Anterior cingulate cortex (tissue), 58 donors: ENCODE results near the gene DLX4.

Source experiments
- DNase-seq, 58 donors: peaks; one replicate each; lab custom pipeline; 2025; lab: John Stamatoyannopoulos, UW

Gene DLX4

GRCh38 chr17:49969134-49969759 is at the start of gene DLX4:
Gene DLX4 (plus strand): TSS chr17:49969190. CDS start chr17:49969469, 279 bp downstream.
- DNase-seq, result no peak

- no peak for DNase-seq
Measured at GRCh38 chr17:49920030-49920769, 48.8 kb upstream of the DLX4 start.

- DNase-seq, result no peak
Measured at GRCh38 chr17:49922095-49922494, 46.9 kb upstream of the DLX4 start.

GRCh38 chr17:49924116-49924515 is 44.9 kb upstream of the DLX4 start:
- DNase-seq, result no peak

- DNase-seq, result no peak
Measured at GRCh38 chr17:49924589-49924988, 44.4 kb upstream of the DLX4 start.

GRCh38 chr17:49925921-49926320 is 43.1 kb upstream of the DLX4 start:
- DNase-seq, result no peak

DNA sequence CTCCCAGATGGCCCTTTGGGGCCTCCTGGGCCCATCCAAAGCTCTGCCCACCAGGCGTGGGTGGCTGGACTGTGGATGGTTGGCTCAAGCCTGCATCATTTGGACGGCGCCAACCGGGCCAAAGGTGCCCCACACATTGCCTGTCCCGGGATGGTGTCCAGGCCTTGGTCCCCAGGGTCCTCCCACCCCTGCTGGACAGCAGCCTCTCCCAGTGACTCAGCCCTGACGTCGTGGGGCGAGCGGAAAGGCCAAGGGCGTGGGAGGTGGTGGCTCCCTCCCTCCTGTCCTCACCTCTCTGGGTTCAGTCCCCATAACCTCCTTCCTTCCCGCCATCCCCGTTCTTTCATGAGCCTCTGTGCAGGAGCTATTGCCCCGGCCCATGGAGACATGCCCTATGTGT is 42.1 kb upstream of the DLX4 start:
- no peak for DNase-seq

DNA sequence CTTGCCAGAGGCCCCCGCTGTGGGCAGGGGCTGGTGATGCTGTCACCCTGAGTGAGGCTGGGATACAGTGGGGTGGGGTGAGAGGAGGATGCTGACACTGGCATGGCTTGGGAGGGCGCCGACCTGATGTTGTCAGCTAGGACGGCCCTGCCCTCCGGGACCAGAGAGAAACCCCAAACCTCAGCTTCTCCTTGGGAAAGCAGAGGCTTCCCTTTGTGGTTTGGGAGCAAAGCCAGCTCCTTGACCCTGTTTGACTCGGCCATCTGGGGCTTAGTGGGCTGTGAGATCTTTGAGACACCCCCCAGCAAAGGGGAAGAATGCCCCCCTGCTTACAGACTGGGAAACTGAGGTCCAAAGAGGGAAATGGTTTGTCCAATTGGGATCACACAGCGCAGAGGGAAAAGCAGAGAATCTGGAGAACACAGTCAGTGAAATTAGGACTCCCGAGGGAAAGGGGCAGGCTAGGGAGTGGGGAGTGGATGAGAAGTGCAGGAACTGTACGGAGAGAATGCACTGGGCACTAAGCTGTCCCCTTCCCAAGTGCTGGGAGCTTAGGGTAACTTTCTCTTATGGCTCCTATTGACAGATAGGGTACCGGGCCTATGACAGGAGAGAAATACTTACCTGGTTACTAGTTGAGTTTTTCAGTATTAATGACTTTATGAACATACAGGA is 40.7 kb upstream of the DLX4 start:
- DNase-seq, result no peak

DNA sequence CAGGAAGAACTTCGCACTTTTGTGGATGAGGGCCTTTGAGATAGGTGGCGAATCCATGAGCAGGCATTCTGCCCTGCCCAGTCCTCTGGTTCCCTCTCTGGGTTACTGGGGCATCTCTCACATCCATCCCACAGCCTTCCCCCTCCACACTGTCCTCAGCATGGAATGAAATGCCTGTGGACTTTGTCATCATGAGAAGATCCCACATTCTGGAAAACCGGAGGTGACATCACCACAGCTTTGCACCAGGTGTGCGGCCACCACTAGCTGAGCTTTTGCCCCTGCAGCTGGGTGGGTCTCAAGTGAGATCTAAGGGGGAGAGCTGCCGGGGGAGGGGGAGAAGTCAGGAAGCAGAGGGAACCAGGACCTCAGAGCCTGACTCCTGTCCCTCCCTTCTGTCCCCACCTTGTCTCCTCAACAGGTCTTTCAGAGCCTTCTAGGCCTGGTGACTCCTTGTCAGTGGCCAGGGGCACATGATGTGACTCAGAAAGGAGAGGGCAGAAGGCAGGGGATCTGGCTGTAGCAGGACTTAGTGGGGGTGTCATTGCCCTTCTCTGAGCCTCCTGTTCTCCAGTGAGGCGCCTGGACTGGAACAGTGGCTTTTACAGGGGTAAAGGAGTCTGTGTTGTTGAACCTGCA is 40.0 kb upstream of the DLX4 start:
- DNase-seq, result no peak

GRCh38 chr17:49930880-49931279 is 38.1 kb upstream of the DLX4 start:
- no peak for DNase-seq

- DNase-seq, result no peak
Measured at GRCh38 chr17:49931416-49932137, 37.4 kb upstream of the DLX4 start.

- DNase-seq, result no peak
Measured at GRCh38 chr17:49932138-49932723, 36.8 kb upstream of the DLX4 start.

- DNase-seq, result no peak
Measured at GRCh38 chr17:49932901-49933300, 36.1 kb upstream of the DLX4 start.

GRCh38 chr17:49935526-49936210 is 33.3 kb upstream of the DLX4 start:
- no peak for DNase-seq

GRCh38 chr17:49936386-49936785 is 32.6 kb upstream of the DLX4 start:
- DNase-seq, result no peak

DNA sequence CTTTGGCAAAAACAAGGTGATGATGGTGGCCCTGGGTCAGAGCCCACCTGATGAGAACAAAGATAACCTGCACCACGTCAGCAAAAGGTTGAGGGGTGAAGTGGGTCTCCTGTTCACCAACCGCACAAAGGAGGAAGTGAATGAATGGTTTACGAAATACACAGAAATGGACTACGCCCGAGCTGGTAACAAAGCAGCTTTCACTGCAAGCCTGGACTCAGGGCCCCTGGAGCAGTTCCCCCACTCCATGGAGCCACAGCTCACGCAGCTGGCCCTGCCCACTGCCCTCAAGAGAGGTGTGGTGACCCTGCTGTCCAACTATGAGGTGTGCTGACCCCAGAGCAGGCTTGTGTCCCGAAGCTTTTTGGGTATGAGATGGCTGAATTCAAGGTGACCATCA is 29.7 kb upstream of the DLX4 start:
- DNase-seq, result no peak

DNA sequence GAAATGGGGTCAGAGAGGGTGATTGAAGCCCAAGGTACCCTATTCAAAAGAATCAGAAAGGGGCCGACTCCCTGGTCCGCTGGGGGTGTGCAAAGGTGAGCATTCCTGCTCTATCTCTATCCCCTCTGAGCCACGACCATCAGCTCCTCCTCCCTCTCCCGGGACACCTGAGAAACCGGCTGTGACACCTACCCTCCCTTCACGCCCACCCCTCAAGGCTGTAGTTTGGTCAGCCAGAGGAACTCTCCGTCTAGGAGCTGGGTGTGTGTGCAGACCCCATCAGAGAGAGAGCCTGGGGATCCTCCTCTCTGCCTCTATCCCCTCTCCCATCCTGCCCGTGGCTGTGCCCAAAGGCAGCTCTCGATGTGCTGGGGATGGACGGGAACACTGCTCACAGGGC is 27.6 kb upstream of the DLX4 start:
- no peak for DNase-seq

DNA sequence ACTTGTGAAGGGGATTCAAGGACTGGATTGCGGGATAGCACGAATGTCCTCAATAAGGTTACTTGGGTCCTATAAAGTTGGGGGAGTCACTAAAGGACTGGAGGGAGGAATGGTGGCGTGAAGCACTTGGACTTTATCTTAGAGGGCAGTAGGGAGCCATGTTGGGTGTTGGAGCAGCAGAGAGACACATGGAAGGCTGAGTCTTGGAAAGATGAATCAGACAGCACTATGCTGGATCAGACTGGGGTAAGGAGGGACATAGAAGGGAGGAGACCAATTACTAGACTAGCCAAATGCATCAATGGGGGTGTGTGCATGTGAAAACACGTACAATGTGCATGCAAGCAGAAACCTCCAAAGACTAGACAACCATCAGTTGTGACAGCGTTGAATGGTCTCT is 26.0 kb upstream of the DLX4 start:
- no peak for DNase-seq

DNA sequence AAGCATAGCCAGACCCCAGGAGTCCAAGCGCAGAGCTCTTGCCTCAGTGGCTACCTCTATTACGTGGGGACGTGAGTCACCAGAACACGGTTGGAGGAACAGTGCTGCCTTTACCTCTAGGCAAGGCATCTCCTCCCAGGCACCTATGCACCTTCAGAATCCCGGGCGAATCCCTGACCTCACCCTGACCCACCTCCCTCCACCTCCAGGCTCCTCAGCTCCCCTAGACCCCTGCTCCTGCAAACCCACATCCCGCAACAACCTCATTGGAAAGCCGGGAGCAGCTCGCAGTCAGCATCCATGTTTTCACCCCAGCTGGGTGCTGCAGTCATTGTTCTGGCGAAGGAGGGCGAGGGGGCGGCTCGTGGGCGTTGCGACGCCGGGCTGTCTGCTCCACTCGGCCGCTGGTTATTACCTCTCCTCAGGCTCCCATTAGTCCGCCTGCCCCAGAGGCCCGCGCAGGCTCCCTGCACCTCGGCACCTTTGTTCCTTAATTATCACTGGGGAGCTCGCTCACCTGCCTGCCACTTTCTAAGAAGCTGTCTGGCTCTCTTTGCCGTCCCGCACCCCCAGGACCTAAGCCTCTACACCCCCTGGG is 24.6 kb upstream of the DLX4 start:
- no peak for DNase-seq
